Upper lobe of left lung (tissue), 6 donors: Measurements from ENCODE around the gene PTH2. TPM values are rescaled to one million over a fixed set of nuclear protein-coding genes. Genes with fewer than 3 reads are reported as not detected.

Experiments used
- ATAC-seq, 2 donors: fragments of 200-7000 bp; cut with Tn5 transposase; one replicate each; pipeline ENCODE4 v1.9.1; 2022; ENCODE audit warnings: mild to moderate bottlenecking in 2 of 2, moderate library complexity in 2 of 2; ENCODE audit not compliant: low FRiP score in 2 of 2
- DNase-seq, 2 donors: peaks; one replicate each; pipeline ENCODE4 v3.0.0-alpha.2; 2019 to 2020
- H3K27ac ChIP-seq, 4 donors: fragments of 200-600 bp; sonication (generic); one replicate each; pipeline ENCODE4 v1.5.1; 2016 to 2019
- H3K27me3 ChIP-seq, 4 donors: fragments of 200-600 bp; sonication (generic); one replicate each; pipeline ENCODE4 v1.5.1; 2017 to 2019
- H3K36me3 ChIP-seq, 4 donors: fragments of 200-600 bp; sonication (generic); one replicate each; pipeline ENCODE4 v1.5.1; 2016 to 2019
- H3K4me1 ChIP-seq, 4 donors: fragments of 200-600 bp; sonication (generic); one replicate each; pipeline ENCODE4 v1.5.1; 2018 to 2019
- H3K4me3 ChIP-seq, 4 donors: fragments of 200-600 bp; sonication (generic); one replicate each; pipeline ENCODE4 v1.5.1; 2017 to 2019; ENCODE audit warnings: mild to moderate bottlenecking in 2 of 4, moderate library complexity in 1 of 4
- H3K9me3 ChIP-seq, 4 donors: fragments of 200-600 bp; sonication (generic); one replicate each; pipeline ENCODE4 v1.5.1; 2018 to 2019
- CTCF ChIP-seq, 6 experiments: fragments of 450-650 bp in 4 of 6; fragments of 200-600 bp in 2 of 6; sonication (generic) in 2 of 6; IDR thresholded peaks; one replicate each; pipeline ENCODE4 v1.5.1; 2016 to 2019; ENCODE audit warnings: antibody characterized with exemption in 6 of 6
- EP300 ChIP-seq, 4 donors: sonication (generic); formaldehyde crosslinking; IDR thresholded peaks; one replicate each; pipeline ENCODE4 v1.5.1; 2017; ENCODE audit warnings: antibody characterized with exemption in 4 of 4, control low read depth in 2 of 4
- POLR2A ChIP-seq, 4 donors: fragments of 450-650 bp; IDR thresholded peaks; one replicate each; pipeline ENCODE4 v1.5.1; 2016 to 2017; ENCODE audit warnings: antibody characterized with exemption in 4 of 4, mild to moderate bottlenecking in 2 of 4
- POLR2AphosphoS5 ChIP-seq, 2 donors: sonication (generic); formaldehyde crosslinking; IDR thresholded peaks; one replicate each; pipeline ENCODE4 v1.5.1; 2017; ENCODE audit warnings: antibody characterized with exemption in 2 of 2
- WGBS, 2 donors: methylation state at CpG; one replicate each; pipeline ENCODE4 v1.1.5; 2017 to 2018; 5-methylcytosine and 5-hydroxymethylcytosine counted together
- total RNA-seq, 6 donors: library from RNA; depleted of rRNA in 4 of 6; stranded (reverse); fragments of >200 nt in 4 of 6; gene quantifications; one replicate each; pipeline versions ENCODE4 v1.1.0 to v1.2.1, GENCODE V29; 2016 to 2021
- donor health status: DM: no; HTN: no; CAD: no; lungs with moderate emphysema.
- donor health status: DM: no; HTN: yes; CAD: no; lungs with severe emphysema.

Gene PTH2
- total RNA-seq, 6 donors from 2014 or later, result not detected

GRCh38 chr19:49396738-49397505 lies 26.3 kb downstream of the PTH2 start:
- DNase-seq (no peak), ATAC-seq (no peak)
- no peak overlapping the region for H3K27ac ChIP-seq
- TF ChIP-seq POLR2AphosphoS5 (IDR thresholded peaks at IDR 0.05) (no peak), POLR2A (IDR thresholded peaks at IDR 0.05) (no peak), EP300 (IDR thresholded peaks at IDR 0.05) (no peak), CTCF (IDR thresholded peaks at IDR 0.05) (no peak)
- no peaks in the 10 kb centered on the region for H3K27me3 ChIP-seq
- no peaks in the 10 kb centered on the region for H3K9me3 ChIP-seq
- 79 to 82% methylated on average over 7 to 8 of the region's 8 CpGs for WGBS, 2 donors
- H3K4me1 ChIP-seq, result peaks cover 0 to 6% (median 0%) of the 10 kb centered on the region in 4 donors
- H3K4me3 ChIP-seq, result no peak overlapping the region
- no peaks in the 10 kb centered on the region for H3K36me3 ChIP-seq

GRCh38 chr19:49395581-49396407 lies 27.4 kb downstream of the PTH2 start:
- Histone ChIP-seq H3K27ac (peak overlapping the region in 3 of 4 donors; percentile 48 to 89 (median 83)), H3K4me1 (peaks cover 0 to 11% (median 0%) of the 10 kb centered on the region in 4 donors), H3K36me3 (no peaks in the 10 kb centered on the region), H3K9me3 (no peaks in the 10 kb centered on the region), H3K27me3 (no peaks in the 10 kb centered on the region), H3K4me3 (peak overlapping the region in 3 of 4 donors; percentile 10 to 31 (median 21))
- 66% methylated on average over 14 to 15 of the region's 15 CpGs for WGBS, 2 donors
- DNase-seq (peak in 1 of 2 donors; percentile 86), ATAC-seq (no peak)
- TF ChIP-seq POLR2A (IDR thresholded peaks at IDR 0.05) (peak in 1 of 4 donors; percentile 37), EP300 (IDR thresholded peaks at IDR 0.05) (peak in 1 of 4 donors; percentile 38), CTCF (IDR thresholded peaks at IDR 0.05) (no peak), POLR2AphosphoS5 (IDR thresholded peaks at IDR 0.05) (no peak)

- H3K4me1 ChIP-seq, result peaks cover 0 to 11% (median 0%) of the 10 kb centered on the region in 4 donors
- no peak for TF ChIP-seq POLR2A (IDR thresholded peaks at IDR 0.05)
- no peak for TF ChIP-seq EP300 (IDR thresholded peaks at IDR 0.05)
- no peak for TF ChIP-seq CTCF (IDR thresholded peaks at IDR 0.05)
- TF ChIP-seq POLR2AphosphoS5 (IDR thresholded peaks at IDR 0.05), result no peak
- 67 to 73% methylated on average over 1 to 5 of the region's 5 CpGs for WGBS, 2 donors
- H3K27me3 ChIP-seq, result no peaks in the 10 kb centered on the region
- H3K4me3 ChIP-seq, result no peak overlapping the region
- no peak for ATAC-seq
- no peak overlapping the region for H3K27ac ChIP-seq
- no peaks in the 10 kb centered on the region for H3K36me3 ChIP-seq
- DNase-seq, result no peak
- no peaks in the 10 kb centered on the region for H3K9me3 ChIP-seq
Measured at GRCh38 chr19:49393881-49394280, 29.4 kb downstream of the PTH2 start.

GRCh38 chr19:49391581-49392399 lies 31.5 kb downstream of the PTH2 start:
- peak; percentile 70 to 79 for ATAC-seq
- Histone ChIP-seq H3K27ac (no peak overlapping the region), H3K4me1 (peaks cover 0 to 14% (median 2%) of the 10 kb centered on the region in 4 donors), H3K9me3 (no peaks in the 10 kb centered on the region), H3K36me3 (no peaks in the 10 kb centered on the region), H3K4me3 (no peak overlapping the region), H3K27me3 (no peaks in the 10 kb centered on the region)
- 24 to 26% methylated on average over 14 of the region's 14 CpGs for WGBS, 2 donors
- DNase-seq, result peak in 1 of 2 donors; percentile 83
- TF ChIP-seq CTCF (IDR thresholded peaks at IDR 0.05) (peak; percentile 59 to 88 (median 80)), POLR2A (IDR thresholded peaks at IDR 0.05) (no peak)
